HG03558 (cell line): ENCODE data around the gene RET.

Experiments used
- ATAC-seq: cut with Tn5 transposase; IDR thresholded peaks from one replicate; pipeline ENCODE4 v1.9.1; 2021; ENCODE audit warnings: moderate number of reproducible peaks; ENCODE audit not compliant: unreplicated experiment; ENCODE audit errors: extremely low read depth

RET gene

GRCh38 chr10:43155741-43156140 is 78.9 kb downstream of the RET start:
- no peak for ATAC-seq

DNA sequence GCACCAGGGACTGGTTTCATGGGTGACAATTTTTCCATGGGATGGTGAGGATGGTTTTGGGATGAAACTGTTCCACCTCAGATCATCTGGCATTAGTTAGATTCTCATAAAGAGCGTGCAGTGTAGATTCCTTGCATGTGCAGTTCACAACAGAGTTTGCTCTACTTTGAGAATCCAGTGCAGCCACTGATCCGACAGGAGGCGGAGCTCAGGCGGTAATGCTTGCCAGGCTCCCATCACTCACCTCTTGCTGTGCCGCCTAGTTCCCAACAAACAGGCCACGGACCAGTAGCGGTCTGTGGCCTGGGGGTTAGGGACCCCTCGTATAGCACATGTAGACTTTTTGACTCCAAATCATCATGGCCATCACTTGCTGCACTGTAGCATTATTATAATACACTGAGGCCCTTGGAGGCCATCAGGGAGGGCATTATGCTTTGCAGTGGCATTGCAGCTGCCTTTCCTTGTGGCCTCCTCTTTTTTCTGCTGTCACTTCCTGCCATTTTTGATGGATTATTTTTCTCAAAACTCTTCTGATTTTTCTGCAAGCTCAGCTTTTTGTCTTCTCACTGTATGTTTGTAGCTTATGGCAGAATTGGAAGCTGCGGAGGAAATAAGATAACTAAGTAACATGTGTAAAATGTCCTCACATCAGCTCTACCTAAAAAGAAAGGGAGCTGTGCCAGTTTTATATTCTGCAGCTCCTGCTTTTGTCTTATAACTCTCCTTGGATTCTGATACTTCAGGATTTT is 79.9 kb downstream of the RET start:
- no peak for ATAC-seq

DNA sequence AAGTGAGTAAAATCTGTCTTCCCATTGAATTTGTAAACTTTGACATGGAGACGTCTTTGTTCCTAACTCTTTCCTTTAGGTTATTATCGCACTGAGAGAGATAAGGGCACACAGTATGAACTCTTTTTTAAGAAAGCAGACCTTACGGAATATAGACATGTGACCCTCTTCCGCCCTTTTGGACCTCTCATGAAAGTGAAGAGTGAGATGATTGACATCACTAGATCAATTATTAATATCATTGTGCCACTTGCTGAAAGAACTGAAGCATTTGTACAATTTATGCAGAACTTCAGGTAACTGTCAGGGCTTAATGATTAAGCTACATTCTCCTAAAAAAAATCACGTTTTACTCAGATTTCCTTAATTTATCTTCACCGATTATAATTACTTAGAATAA is 81.8 kb downstream of the RET start:
- ATAC-seq: no peak

DNA sequence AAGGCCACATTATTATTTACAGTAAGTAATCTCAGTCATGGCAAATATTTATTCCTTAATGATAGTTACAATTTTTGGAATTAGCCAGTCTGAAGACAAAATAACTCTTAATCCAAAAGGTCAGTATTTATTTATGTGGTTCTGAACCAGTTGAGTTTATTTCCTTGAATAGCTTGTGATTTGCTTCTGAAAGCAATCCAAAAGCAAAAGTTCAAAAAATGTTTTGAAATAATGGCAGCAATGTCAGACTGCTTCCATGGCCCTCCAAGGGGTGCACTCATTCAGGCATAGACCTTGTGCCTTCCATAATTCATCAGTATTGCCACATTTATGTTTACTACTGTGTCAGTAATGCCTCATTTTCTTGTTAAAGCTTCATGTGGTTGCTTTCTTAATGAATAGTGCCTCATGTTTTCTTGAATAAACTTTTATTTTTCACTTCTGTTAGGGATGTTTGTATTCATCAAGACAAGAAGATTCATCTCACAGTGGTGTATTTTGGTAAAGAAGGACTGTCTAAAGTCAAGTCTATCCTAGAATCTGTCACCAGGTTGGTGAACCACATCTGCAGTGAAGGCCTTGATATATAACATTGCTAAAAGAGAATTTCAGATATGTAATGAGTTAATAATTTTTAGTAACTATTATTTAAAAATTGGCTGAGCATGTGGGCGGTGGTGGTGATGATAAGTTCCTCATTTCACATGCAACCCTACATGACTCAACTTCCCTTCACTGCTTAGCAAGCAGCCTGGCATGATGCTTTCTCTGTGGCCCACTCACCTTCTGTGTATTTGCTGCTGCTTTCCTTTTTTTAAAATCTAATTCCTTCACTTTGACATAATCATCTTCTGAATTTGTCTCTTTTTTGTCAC is 83.4 kb downstream of the RET start:
- peak; percentile 44 for ATAC-seq

- peak; percentile 57 for ATAC-seq
Measured at GRCh38 chr10:43160921-43161255, 84.0 kb downstream of the RET start.

- ATAC-seq: no peak
Measured at GRCh38 chr10:43162604-43163003, 85.7 kb downstream of the RET start.

- peak; percentile 13 for ATAC-seq
Measured at GRCh38 chr10:43166207-43166879, 89.5 kb downstream of the RET start.

DNA sequence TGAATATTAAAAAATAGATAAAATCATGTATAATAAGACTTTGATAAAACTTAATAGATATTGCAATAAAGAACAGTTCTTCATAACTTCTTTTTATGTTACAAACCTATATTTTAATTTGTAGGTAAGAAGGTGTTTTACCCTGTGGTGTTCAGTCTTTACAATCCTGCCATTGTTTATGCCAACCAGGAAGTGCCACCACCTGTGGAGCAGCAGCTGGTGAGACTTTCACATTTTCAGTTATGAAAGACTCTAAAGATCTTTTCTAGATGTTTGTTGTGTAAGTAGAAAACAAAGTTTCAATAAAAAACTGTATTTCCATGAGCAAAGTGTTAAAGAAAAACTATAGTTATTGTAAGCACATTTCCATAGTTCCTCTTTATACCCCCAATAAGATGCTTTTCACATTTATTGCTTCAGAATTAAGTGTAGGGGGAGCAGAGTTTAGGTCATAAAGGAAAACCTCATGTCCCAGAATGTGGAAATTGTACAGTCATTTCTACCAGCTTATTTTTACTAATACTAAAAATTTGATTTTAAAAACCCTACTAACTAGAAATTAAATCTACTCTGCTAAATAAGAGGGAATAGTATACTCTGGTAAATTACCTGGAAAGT is 90.1 kb downstream of the RET start:
- peak; percentile 45 for ATAC-seq

DNA sequence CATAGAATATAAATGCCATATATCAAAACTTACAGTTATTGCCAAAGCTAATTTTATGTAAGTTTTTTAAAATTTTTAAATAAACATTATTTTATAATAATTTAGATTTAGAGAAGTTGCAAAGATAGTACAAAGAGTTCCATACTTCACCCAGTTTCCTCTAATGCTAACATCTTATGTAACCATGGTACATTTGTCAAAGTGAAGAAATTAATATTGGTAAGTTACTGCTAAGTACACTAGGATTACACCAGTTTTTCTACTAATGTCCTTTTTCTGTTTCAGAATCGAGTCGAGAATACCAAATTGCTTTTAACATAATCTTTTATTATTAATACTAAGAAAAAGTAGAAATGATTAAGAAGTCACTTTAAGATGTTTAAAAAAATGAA is 90.6 kb downstream of the RET start:
- ATAC-seq: no peak

DNA sequence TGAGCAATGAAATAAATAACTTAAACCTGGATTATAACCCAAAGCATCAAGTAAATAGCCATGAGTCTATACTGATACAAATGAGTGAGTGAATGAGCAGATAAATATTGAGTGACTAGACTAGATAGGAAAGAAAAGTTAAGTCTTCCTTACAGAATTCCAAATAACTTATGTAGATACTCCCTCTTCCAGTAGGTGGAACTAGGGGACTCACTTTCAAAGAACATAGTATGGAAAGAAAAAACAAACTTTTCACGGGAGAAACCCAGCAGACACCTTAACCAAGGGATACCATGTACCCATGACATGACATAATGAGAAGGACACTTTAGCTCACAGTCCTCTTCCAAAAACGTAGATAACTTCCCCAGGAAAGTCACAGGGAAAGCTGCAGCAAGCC is 93.6 kb downstream of the RET start:
- ATAC-seq: no peak

GRCh38 chr10:43172645-43173044 is 95.8 kb downstream of the RET start:
- ATAC-seq: no peak

- ATAC-seq: no peak
Measured at GRCh38 chr10:43173120-43173519, 96.3 kb downstream of the RET start.

- no peak for ATAC-seq
Measured at GRCh38 chr10:43174969-43175368, 98.1 kb downstream of the RET start.

DNA sequence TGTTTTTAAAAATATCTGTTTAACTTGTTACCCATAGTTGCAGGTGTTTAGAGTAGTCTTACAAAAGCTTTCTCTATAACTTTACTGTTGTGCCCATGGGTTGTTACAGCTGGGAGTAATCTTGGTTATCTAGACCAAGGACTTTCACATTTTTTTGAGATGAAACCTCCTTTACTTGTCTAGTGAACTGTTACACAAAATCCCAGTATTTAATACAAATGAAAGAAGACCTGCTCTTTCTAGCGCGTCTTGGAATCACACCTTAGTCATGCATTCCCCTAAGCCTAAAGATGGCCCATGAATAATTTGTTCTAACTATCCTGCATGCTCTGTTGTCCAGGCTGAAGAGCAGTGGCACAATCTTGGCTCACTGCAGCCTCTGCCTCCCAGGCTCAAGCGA is 99.4 kb downstream of the RET start:
- no peak for ATAC-seq

DNA sequence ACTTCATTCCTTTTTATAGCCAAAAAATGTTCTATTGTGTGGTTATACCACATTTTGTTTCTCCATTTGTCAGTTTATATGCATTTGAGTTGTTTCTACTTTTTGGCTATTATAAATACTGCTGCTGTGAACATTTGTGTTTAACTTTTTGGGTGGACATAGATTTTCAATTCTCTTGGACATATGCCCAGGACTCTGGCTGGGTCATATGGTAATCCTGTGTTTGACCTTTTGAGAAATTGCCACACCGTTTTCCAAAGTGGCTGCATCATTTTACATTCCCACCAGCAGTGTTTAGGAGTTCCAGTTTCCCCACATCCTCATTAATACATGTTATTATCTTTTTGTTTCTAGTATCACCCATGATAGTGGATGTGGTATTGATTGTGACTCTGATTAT is 100.7 kb downstream of the RET start:
- ATAC-seq: no peak
